Ovary (tissue), 3 donors: ENCODE measurements around the gene NCAPH2.

Source experiments
- EP300 ChIP-seq: sonication (generic); formaldehyde crosslinking; IDR thresholded peaks from one replicate; pipeline ENCODE4 v1.6.1; 2017; ENCODE audit warnings: antibody characterized with exemption
- POLR2A ChIP-seq: fragments of 450-650 bp; IDR thresholded peaks from one replicate; pipeline ENCODE4 v1.6.1; 2017; ENCODE audit warnings: antibody characterized with exemption, mild to moderate bottlenecking, moderate library complexity
- TF ChIP-seq, protein P1 (sequence below), 3 donors: fragments of 450-650 bp in 2 of 3; fragments of 200-600 bp in 1 of 3; IDR thresholded peaks; one replicate each; pipeline versions ENCODE4 v1.5.1 to v1.8.0; 2016 to 2022; ENCODE audit warnings: antibody characterized with exemption in 3 of 3, mild to moderate bottlenecking in 1 of 3
- donor health status: DM: no; HTN: no; CAD: no.

DNA sequence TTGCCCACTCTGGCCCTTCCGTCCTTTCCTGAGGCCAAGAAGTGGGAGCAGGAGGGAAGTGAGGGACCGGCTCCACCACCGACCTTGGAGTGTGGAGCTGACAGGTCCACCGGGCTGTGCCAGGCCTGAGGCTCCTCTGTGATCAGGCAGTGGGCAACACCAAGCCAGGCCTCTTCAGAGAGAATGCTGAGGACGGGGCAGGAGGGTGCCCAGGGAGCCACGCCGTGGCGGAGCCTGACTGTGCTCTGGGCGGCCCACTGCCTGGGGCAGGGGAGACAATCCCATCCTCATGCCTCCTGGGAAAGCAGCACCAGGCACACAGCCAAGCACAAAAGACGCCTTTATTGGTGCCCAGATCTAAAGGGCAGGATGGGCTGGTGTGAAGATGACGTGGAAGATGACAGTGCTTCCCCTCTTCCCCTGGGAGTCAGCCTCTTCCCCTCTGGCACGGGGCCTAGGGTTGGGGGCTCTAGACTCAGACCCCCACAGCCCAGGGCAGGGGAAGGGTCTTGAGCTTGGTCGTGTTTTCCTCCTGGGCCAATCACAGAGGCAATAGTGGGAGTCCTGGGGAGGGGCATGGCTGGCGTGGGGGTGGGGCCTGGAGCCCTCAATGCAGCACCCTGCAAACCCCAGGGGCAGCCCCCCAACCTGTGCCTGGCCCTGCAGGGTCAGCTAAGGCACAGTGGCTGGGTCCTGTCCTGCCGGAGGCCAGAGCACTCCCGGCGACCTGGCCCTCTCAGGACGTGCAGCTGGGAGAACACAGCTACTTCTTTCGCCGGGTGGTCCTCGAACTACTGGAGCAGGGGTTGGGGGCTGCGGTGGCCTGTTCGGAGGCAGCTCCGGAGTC lies 5.2 kb upstream of the NCAPH2 start:
- TF ChIP-seq, protein P1, sequence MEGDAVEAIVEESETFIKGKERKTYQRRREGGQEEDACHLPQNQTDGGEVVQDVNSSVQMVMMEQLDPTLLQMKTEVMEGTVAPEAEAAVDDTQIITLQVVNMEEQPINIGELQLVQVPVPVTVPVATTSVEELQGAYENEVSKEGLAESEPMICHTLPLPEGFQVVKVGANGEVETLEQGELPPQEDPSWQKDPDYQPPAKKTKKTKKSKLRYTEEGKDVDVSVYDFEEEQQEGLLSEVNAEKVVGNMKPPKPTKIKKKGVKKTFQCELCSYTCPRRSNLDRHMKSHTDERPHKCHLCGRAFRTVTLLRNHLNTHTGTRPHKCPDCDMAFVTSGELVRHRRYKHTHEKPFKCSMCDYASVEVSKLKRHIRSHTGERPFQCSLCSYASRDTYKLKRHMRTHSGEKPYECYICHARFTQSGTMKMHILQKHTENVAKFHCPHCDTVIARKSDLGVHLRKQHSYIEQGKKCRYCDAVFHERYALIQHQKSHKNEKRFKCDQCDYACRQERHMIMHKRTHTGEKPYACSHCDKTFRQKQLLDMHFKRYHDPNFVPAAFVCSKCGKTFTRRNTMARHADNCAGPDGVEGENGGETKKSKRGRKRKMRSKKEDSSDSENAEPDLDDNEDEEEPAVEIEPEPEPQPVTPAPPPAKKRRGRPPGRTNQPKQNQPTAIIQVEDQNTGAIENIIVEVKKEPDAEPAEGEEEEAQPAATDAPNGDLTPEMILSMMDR (IDR thresholded peaks at IDR 0.05), result no peak
- no peak for TF ChIP-seq EP300
- no peak for TF ChIP-seq POLR2A
